Dedifferentiated amniotic fluid mesenchymal stem cell (primary cell): ENCODE data around the gene DEFB118.
"Not testable (repeated sequence)": the region's sequence is repeated elsewhere in the genome, so short reads cannot be mapped to it uniquely, and the experiment has no call there.

Experiments
- DNase-seq: peaks from one replicate; pipeline ENCODE4 v3.0.0-alpha.2; 2016; ENCODE audit errors: extremely low spot score

Gene DEFB118, protein sequence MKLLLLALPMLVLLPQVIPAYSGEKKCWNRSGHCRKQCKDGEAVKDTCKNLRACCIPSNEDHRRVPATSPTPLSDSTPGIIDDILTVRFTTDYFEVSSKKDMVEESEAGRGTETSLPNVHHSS

DNA sequence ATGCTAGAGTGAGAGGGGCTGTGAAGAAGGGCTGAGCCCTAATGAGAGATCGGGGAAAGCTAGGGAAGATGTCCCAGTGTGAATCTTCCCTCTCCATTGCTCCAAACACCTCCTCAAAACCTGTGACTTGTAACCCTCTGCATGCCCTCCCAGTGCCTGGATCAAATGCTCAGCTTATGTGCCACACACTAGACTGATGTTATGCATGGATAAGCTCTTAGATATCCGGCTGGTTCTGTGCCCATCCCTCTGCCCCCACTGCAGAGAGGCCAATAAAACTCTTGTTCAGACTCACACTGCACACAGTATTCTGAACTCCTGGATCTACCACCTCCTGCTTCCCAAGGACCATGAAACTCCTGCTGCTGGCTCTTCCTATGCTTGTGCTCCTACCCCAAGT, at the start of gene DEFB118:
TSS of gene DEFB118 (plus strand) at position 301 of the 400 bp plus-strand sequence. CDS start at position 351, 50 bp downstream.
- no peak for DNase-seq

DNA sequence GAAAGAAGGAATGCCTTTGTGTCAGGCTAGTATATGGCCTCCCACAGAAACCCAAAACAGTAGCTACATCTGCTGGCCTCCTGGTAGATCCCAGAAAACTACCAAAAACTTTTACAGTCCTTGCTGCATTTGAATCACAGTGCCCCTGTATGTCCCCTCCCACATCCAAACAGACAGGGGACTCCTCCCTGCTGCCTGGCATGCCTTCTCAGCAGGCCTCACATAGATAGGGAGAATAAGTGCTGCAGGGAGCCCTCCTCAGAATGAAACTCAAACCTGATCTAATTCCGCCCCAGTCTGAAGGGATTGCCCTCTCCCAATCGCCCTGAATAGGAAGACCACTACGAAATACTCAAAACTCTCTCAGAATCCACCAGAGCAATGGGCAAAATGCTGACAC, 45.9 kb upstream of the DEFB118 start:
- DNase-seq, result no peak

DNA sequence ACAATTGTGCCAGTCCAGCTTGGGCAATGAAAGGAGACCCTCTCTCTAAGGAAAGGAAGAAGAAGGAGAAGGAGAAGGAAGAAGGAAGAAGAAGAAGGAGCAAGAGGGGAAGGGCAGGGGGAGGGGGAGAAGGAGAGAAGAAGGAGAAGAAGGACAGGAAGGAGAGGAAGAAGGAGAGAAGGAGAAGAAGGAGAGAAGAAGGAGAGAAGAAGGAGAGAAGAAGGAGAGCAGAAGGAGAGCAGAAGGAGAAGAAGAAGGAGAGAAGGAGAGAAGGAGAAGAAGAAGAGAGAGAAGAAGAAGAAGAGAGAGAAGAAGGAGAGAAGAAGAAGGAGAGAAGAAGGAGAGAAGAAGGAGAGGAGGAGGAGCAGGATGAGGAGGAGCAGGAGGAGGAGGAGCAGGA, 37.5 kb upstream of the DEFB118 start:
- no peak for DNase-seq

DNA sequence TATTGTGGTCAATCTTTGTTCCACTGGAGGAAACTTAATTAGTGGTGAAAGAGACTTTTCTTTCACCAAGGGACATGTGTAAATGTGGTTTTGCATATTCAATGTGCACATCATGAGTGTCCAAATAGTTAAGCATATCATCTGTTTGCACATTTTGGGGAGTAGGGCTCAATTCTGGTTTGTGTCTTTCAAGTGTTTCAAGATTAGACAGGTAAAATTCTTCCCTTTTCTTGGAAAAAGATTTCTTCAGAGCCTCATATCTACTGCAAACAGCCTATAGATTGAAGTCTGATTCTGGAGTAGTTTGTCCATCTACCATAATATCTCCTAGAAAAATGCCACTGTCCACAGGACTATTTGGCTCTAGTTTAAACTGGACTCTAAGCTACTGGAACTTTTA, 26.9 kb upstream of the DEFB118 start:
- DNase-seq, result no peak

DNA sequence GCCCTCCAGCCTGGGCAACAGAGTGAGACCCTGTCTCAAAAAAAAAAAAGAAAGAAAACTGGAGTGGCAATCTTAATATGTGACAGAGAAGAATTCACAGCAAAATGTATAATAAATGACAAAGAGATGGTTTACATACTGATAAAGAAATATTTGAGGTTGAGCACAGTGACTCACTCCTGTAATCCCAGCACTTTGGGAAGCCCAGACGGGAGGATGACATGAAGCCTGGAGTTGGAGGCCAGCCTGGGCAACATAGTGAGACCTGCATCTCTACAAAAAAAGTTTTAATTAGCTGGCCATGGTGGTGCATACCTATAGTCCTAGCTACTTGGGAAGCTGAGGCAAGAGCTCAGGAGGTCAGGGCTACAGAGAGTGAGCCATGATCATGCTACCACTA, 12.4 kb upstream of the DEFB118 start:
- DNase-seq, result no peak

DNA sequence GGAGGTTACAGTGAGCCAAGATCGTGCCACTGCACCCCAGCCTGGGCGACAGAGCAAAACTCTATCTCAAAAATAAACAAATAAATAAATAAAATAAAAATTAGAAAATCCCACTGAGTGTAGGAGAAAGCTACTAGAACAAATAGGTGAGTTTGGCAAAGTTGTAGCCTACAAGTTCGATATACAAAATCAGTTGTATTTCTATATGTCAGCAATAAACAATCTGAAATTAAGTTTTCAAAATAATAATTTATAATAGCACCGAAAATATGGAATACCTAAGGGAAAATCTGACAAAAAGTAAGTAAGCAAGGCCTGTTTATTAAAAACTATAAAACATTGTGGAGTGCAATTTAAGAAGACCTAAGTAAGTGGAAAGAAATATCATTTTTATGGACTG, 5.1 kb upstream of the DEFB118 start:
- no peak for DNase-seq

DNA sequence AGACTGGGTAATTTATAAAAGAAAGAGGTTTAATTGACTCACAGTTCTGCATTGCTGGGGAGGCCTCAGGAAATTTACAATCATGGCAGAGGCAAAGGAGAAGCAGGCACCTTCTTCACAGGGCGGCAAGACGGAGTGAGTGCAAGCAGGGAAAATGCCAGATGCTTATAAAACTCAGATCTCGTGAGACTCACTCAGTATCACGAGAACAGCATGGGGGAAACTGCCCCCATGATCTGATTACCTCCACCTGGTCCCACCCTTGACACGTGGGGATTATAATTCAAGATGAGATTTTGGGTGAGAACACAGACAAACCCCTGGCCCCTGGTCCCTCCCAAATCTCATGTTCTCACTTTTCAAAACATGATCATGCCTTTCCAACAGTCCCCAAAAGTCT, 4.1 kb upstream of the DEFB118 start:
- DNase-seq, result not testable (repeated sequence)

DNA sequence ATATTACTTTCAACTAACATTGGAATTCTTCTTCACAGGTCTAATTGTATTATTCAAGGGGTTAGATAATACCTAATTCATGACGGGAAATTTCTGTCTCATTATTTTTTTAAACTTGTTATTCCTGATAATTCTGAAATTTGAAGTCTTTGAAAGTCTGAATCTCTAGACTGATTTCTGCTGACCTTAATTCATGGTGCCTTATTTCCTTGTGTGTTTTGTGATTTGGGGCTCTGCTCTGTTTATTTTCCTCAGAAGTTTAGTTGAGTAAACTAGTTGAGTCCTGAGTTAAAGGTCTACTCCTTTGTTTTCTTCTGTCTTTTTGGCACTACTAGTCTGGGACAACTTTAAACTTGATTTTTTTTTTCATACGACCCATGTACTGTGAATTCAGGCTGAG, 5.9 kb downstream of the DEFB118 start:
- no peak for DNase-seq

DNA sequence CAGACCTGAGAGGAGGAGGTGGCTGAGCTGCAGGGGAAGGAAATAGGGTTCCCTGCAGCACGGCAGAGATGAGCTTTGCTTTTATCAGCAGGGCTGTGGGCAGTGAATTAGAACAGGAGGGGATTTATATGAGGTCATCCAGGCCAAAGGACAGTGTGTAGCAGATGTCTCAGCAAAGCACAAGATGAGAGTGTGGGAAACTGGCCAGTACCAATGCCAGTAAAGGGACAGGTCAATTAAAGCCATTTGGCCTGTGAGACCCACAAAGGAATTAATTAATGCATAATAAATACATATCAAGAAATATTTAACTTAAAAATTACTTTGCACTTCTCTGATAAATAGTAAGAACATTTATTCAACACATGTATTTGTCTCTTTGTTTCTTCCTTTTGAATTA, 22.1 kb downstream of the DEFB118 start, which contains the start of gene DEFB119:
TSS of gene DEFB119 (minus strand) at position 101 of the 400 bp plus-strand sequence. CDS start 107 bp downstream, outside the sequence.
- DNase-seq, result no peak

DNA sequence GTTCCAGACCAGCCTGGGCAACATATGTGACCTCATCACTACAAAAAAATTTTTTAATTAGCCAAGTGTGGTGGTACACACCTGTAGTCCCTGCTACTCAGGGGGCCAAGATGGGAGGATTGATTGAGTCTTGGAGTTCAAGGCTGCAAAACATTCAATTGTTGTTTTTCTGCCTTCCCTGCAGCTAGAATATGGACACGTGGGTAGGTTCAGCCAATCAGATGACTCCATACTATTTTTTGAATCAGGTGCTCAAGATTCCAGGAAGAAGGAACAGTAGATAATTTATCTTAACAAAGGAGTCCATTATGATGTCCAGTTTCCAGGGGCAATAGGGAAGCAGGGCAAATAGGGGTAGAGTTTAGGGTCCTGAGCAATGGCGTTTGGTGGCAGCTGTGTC, 24.4 kb downstream of the DEFB118 start:
- DNase-seq, result no peak

DNA sequence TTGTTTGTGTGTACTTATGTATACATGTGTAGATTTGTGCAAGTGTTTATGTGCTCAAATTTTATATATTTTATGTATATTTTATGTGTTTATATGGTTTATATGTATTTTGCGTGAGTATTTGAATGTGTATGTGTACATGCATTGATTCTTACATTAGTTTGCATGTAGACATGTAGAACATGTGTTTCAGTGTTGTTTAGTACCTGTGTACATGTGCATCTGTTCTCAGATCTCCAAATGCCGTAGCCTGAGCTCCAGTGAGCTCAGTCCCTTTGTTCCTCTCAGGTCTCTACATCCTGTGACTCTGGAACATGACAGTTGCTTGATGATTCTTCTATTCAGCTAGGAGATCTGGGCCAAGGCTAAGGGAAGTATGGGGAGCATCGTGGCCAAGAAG, 26.5 kb downstream of the DEFB118 start:
- no peak for DNase-seq

DNA sequence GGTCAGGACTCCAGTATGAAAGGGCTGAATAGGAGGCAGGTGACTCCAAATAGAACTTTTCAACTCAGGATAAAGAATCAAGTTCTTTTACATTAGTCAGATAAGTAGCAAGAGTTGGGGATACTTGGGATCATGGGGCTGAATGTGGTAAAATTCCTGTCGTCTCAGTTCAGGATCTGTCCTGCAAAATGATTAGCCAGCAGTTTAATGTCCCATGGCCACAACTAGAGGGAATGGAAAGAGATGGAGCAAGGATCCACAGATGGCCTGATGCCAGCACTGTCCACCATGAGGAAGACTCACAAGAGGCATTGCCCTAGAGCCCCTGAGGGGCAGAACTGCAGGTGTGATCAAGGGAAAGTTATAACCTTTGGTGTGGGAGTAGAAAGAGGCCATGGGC, 35.5 kb downstream of the DEFB118 start:
- DNase-seq, result no peak

DNA sequence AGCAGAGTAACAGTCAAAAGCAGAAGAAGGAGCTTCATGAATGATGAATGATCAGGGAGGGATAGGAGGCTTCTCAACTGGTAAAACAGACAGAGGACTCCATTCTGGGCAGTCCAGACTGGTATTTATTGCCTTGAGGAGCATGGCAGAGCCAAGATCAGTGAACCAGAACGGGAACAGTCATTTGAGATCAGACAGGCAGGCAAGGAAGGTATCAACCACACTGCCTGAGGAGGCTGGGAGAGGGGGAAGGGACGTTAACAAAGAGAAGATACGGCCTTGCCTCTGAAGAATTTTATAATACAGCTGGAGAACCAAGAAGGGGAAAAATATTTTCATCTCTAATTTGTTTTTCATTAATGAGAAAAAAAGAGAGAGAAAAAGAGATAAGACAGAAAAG, 37.7 kb downstream of the DEFB118 start, which contains the start of gene DEFB121:
TSS of gene DEFB121 (minus strand) at position 101 of the 400 bp plus-strand sequence. CDS start at position 38, 63 bp downstream.
- DNase-seq, result no peak

DNA sequence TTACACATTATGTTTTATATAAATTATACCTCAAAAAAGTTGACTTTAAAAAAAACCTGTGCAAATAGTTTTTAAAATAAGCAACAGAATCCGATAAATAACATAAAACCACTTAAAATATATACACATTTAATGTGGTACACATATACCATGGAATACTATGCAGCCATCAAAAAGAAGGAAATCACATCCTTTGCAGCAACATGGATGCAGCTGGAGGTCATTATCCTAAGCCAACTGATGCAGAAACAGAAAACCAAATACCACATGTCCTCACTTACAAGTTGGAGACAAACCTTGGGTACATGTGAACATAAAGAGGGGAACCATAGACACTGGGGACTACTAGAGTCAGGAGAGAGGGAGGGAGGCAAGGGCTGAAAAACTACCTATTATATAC, 41.6 kb downstream of the DEFB118 start:
- no peak for DNase-seq

DNA sequence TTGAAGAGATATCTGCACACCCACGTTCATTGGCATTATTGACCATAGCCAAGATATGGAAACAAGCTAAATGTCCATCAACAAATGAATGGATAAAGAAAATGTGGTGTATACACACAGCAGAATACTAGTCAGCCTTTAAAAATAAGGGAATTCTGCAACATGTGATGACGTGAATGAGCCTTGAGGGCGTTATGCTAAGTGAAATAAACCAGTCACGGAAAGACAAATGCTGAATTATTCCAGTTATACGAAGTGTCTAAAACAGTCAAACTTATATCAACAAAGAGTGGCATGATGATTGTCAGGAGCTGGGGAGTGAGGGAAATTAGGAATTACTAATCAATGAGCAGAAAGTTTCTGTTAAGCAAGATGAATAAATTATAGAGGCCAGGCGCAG, 46.0 kb downstream of the DEFB118 start:
- no peak for DNase-seq

DNA sequence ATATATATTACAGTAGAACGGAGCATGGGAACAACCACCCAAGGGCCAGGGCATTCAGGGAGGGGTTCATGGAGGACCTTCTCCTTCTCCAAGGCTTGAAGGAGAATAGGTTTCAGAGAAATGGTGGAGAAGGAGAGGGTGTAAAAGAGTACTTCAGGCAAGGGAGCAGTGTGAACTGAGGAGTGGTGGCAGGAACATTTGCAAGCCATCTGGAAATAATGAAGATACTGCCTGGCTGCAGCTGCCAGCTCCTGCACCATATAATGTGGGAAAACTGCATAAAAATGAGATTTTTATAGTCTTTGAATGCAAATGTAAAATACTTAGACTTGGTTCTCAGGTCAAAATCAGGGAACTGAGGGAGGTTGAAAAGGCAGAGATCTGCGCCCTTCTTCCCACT, 47.3 kb downstream of the DEFB118 start:
- no peak for DNase-seq

DNA sequence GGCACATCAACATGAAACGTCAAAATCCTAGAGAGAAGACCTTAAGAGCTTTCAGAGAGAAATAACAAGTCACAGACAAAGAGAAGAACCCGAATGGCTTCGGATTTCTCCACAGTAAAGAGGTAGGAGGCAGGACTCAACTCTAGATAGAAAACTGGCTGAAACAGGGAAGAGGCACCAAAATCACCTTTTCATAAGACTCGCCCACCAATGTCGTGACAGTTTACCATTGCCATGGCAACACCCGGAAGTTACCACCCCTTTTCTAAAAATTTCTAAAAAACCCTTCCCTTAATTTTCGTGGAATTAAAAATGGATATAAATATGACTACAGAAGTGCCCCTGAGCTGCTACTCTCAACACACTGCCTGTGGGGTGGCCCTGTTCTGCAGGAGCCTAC, 49.9 kb downstream of the DEFB118 start:
- DNase-seq, result no peak
